ENCODE data around the gene DENND1A.
"Not testable (repeated sequence)": the region's sequence is repeated elsewhere in the genome, so short reads cannot be mapped to it uniquely, and the experiment has no call there.

The DENND1A gene

GRCh38 chr9:123402981-123403509 lies 526.9 kb downstream of the DENND1A start:
- no peak for DNase-seq (ENCODE audit: low read depth)
- H3K4me3 ChIP-seq (ENCODE audit: low read length) = no peak overlapping the region
- TF ChIP-seq CTCF (conservative IDR thresholded peaks at IDR 0.05; ENCODE audit: low read depth, low read length) = no peak

- H3K4me3 ChIP-seq (ENCODE audit: low read length) = no peak overlapping the region
- no peak for DNase-seq (ENCODE audit: low read depth)
- peak; percentile 96 for TF ChIP-seq CTCF (conservative IDR thresholded peaks at IDR 0.05; ENCODE audit: low read depth, low read length)
Measured at GRCh38 chr9:123401879-123402513, 527.9 kb downstream of the DENND1A start.

GRCh38 chr9:123400926-123401503 lies 528.9 kb downstream of the DENND1A start:
- H3K4me3 ChIP-seq (ENCODE audit: low read length) = no peak overlapping the region
- TF ChIP-seq CTCF (conservative IDR thresholded peaks at IDR 0.05; ENCODE audit: low read depth, low read length) = no peak
- no peak for DNase-seq (ENCODE audit: low read depth)

- TF ChIP-seq CTCF (conservative IDR thresholded peaks at IDR 0.05; ENCODE audit: low read depth, low read length) = peak; percentile 65
- no peak for DNase-seq (ENCODE audit: low read depth)
- H3K4me3 ChIP-seq (ENCODE audit: low read length) = no peak overlapping the region
Measured at GRCh38 chr9:123399803-123400378, 530.0 kb downstream of the DENND1A start.

GRCh38 chr9:123398938-123399337 lies 531.0 kb downstream of the DENND1A start:
- not testable (repeated sequence) for H3K4me3 ChIP-seq (ENCODE audit: low read length); DNase-seq (ENCODE audit: low read depth)

GRCh38 chr9:123397975-123398374 lies 532.0 kb downstream of the DENND1A start:
- no peak for DNase-seq (ENCODE audit: low read depth)
- no peak for TF ChIP-seq CTCF (conservative IDR thresholded peaks at IDR 0.05; ENCODE audit: low read depth, low read length)
- H3K4me3 ChIP-seq (ENCODE audit: low read length) = no peak overlapping the region

GRCh38 chr9:123395689-123396511 lies 534.0 kb downstream of the DENND1A start:
- TF ChIP-seq CTCF (conservative IDR thresholded peaks at IDR 0.05; ENCODE audit: low read depth, low read length) = no peak
- no peak for DNase-seq (ENCODE audit: low read depth)
- H3K4me3 ChIP-seq (ENCODE audit: low read length) = no peak overlapping the region

All from retinal pigment epithelial cell (primary cell).